HepG2 (cell line): ENCODE data around the gene FNDC3B. TPM values are rescaled to one million over a fixed set of nuclear protein-coding genes. Genes with fewer than 3 reads are reported as not detected.
A peak's percentile ranks its signal among the peaks of the same experiment; 100 is the strongest.

Experiments
- ATAC-seq: fragments of 200-7000 bp; cut with Tn5 transposase; 3 replicates; pipeline ENCODE4 v1.9.1; 2020; ENCODE audit warnings: mild to moderate bottlenecking, moderate library complexity
- BruUV-seq: library from RNA; stranded (reverse); fragments of 400-500 nt; replicated peaks from 2 replicates; lab custom pipeline; 2021; lab: Mats Ljungman, UMichigan
- CTCF ChIA-PET: fragments of 300-600 bp; formaldehyde crosslinking; extraction: SDS; loops from one replicate; lab custom pipeline; 2021; ENCODE audit warnings: low total read pairs, inconsistent platforms, low intra/inter-chr PET ratio; lab: Yijun Ruan, JAX
- POLR2A ChIA-PET: fragments of 350-600 bp; sonication (Branson Sonifier 250); formaldehyde crosslinking; loops from one replicate; lab custom pipeline; 2020; ENCODE audit warnings: antibody characterized with exemption, inconsistent platforms; lab: Yijun Ruan, JAX
- DNase-seq: peaks from one replicate; pipeline ENCODE4 v3.0.0-alpha.2; 2015; ENCODE audit warnings: low spot score
- FAIRE-seq: peaks from 3 replicates; lab custom pipeline; 2011; peaks lifted over from hg19 to GRCh38; lab: Jason Lieb, UNC
- H2AFZ ChIP-seq: one replicate; pipeline ENCODE4 v1.6.1; 2011; ENCODE audit warnings: low read length, inconsistent platforms
- H3K27ac ChIP-seq: fragments of 300-600 bp; 3 replicates; pipeline ENCODE4 v1.8.0; 2011; ENCODE audit warnings: mixed run types, mild to moderate bottlenecking, mixed read lengths, low read length, inconsistent platforms; ENCODE audit not compliant: insufficient read depth; ENCODE audit errors: extremely low read length
- H3K27me3 ChIP-seq, 2 experiments: fragments of 200-600 bp in 1 of 2; 2 replicates in 1 of 2; 3 replicates in 1 of 2; pipeline versions ENCODE4 v1.6.0 to v1.8.0; 2011; ENCODE audit warnings: low read length in 2 of 2, mild to moderate bottlenecking in 2 of 2, moderate library complexity in 2 of 2, inconsistent platforms in 1 of 2; ENCODE audit not compliant: insufficient read depth in 2 of 2, control insufficient read depth in 1 of 2
- H3K36me3 ChIP-seq, 2 experiments: fragments of 200-600 bp in 1 of 2; replicated peaks in 1 of 2; 2 replicates in 1 of 2; 3 replicates in 1 of 2; pipeline versions ENCODE4 v1.5.1 to v1.8.0; 2011; ENCODE audit warnings: low read length in 2 of 2, inconsistent platforms in 1 of 2; ENCODE audit not compliant: insufficient read depth in 2 of 2, control insufficient read depth in 1 of 2
- H3K4me1 ChIP-seq: 2 replicates; pipeline ENCODE4 v1.5.1; 2012; ENCODE audit warnings: low read length, inconsistent platforms; ENCODE audit not compliant: insufficient read depth
- H3K4me2 ChIP-seq: 2 replicates; pipeline ENCODE4 v1.6.0; 2011; ENCODE audit warnings: low read depth, low read length, inconsistent platforms
- H3K4me3 ChIP-seq, 3 experiments: fragments of 200-600 bp in 1 of 3; sonication (generic), shearing (Covaris generic) in 1 of 3; replicated peaks in 1 of 3; 2 replicates each; pipeline ENCODE4 v1.5.1; 2011 to 2016; ENCODE audit warnings: low read length in 3 of 3, inconsistent platforms in 2 of 3, low read depth in 2 of 3, mild to moderate bottlenecking in 2 of 3, control low read depth in 1 of 3, mixed read lengths in 1 of 3; ENCODE audit not compliant: insufficient read depth in 1 of 3
- H3K79me2 ChIP-seq: one replicate; pipeline ENCODE4 v1.6.1; 2011; ENCODE audit warnings: low read length, inconsistent platforms; ENCODE audit not compliant: insufficient read depth
- H3K9ac ChIP-seq: 2 replicates; pipeline ENCODE4 v1.6.0; 2011; ENCODE audit warnings: mild to moderate bottlenecking, low read depth, low read length, inconsistent platforms; ENCODE audit not compliant: insufficient read depth
- H3K9me3 ChIP-seq: 2 replicates; pipeline ENCODE4 v1.5.1; 2012; ENCODE audit warnings: mild to moderate bottlenecking, low read length
- H4K20me1 ChIP-seq: 2 replicates; pipeline ENCODE4 v1.6.0; 2011; ENCODE audit warnings: inconsistent platforms, mild to moderate bottlenecking, low read length, moderate library complexity; ENCODE audit not compliant: insufficient read depth
- AGO2 ChIP-seq: fragments of 200-400 bp; formaldehyde crosslinking; optimal IDR thresholded peaks from 2 replicates; pipeline ENCODE3; 2017; ENCODE audit warnings: mild to moderate bottlenecking, low read depth, low read length, moderate library complexity
- CBX2 ChIP-seq, 2 experiments: fragments of 200-600 bp in 1 of 2; sonication (generic); formaldehyde crosslinking in 1 of 2; IDR thresholded peaks; 2 replicates each; pipeline versions ENCODE4 v1.7.0 to v1.8.1; 2018 to 2022; ENCODE audit warnings: low read depth in 2 of 2, low read length in 1 of 2, mild to moderate bottlenecking in 1 of 2, missing genetic modification reagents in 1 of 2
- NFIC ChIP-seq: IDR thresholded peaks from 2 replicates; pipeline ENCODE4 v1.6.1; 2012; ENCODE audit warnings: mild to moderate bottlenecking, low read length, inconsistent platforms
- ZNF235 ChIP-seq: sonication (generic); formaldehyde crosslinking; IDR thresholded peaks from 2 replicates; pipeline ENCODE4 v1.8.1; 2023; ENCODE audit warnings: mild to moderate bottlenecking, missing genetic modification reagents, borderline replicate concordance
- WGBS: methylation state at CpG from one replicate; pipeline ENCODE4 v1.1.6; 2017; ENCODE audit warnings: low lambda C conversion rate; 5-methylcytosine and 5-hydroxymethylcytosine counted together
- in situ Hi-C: cut with HindIII; loops from 2 replicates; pipeline ENCODE4 v1.10.0; 2017; ENCODE audit warnings: low pct_unique_long_range_greater_than_20kb; ENCODE audit not compliant: extremely low pct_ligation_motif_present
- intact Hi-C: fragments of 100-400 bp; cut with micrococcal nuclease; formaldehyde crosslinking; loops from one replicate; pipeline ENCODE4 v1.10.0; 2022; ENCODE audit not compliant: unreplicated experiment
- polyA plus RNA-seq, 8 experiments: library from polyadenylated mRNA; depleted of rRNA in 3 of 8; stranded (reverse) in 7 of 8; unstranded in 1 of 8; fragments of >200 nt; fragmentation: Illumina TruSeq in 4 of 8; extraction: Trizol in 4 of 8; gene quantifications; 2 replicates each; pipeline versions ENCODE4 v1.2.1 to v1.2.3, GENCODE V29; 2011 to 2016; ENCODE audit warnings: low read depth in 4 of 8, missing spikeins in 1 of 8, mixed read lengths in 1 of 8; ENCODE audit not compliant: insufficient read depth in 1 of 8
- total RNA-seq, 5 experiments: library from RNA; depleted of rRNA; stranded (reverse); fragments of >200 nt; fragmentation: Illumina TruSeq; extraction: Trizol; gene quantifications; 2 replicates each; pipeline ENCODE4 v1.2.3, GENCODE V29; 2016; ENCODE audit warnings: low read depth in 1 of 5
- TF ChIP-seq, protein P1 (sequence below): IDR thresholded peaks from 2 replicates; pipeline ENCODE4 v1.6.1; 2016; ENCODE audit warnings: missing biosample characterization, missing genetic modification reagents, low read depth
- TF ChIP-seq, protein P2 (sequence below): sonication (generic); formaldehyde crosslinking; IDR thresholded peaks from 2 replicates; pipeline ENCODE4 v1.4.0; 2020; ENCODE audit warnings: missing genetic modification reagents

The FNDC3B gene
- total and polyA plus RNA-seq, 2 of the 13 experiments (the other 11 are each of a cell fraction or from before 2014, with no cell fraction given) = 74.8 to 103 TPM

DNA sequence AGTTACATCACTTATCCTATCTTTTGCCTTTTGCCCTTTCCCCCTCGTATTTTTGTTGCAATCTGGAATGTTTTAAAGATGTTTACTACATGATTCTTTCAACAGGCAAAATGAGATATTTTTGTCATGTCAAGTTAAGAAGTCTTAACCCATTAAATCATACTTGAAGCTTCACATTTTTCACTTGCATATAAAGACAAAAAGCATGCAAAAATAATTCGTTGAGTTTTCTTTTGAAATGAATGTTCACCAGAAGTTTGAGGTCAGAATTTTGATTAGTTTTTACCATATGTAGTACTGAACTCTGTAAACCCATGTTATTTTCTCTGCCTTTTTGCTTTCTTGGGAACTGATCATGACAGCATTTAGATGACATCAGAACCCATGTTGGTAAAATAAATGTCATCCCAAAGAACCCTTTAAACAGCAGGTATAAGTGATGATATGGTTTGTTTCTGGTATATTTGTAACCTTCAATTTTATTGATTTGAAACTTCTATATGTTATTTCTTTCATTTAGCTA is 220.4 kb downstream of the FNDC3B start:
- CTCF ChIA-PET = no interaction called here
- H3K36me3 ChIP-seq = peaks cover 19 to 87% of the 10 kb centered on the region in 2 experiments
- 90% methylated on average over 2 of the region's 2 CpGs for WGBS
- no TSS peak for BruUV-seq
- no peak overlapping the region for H3K9ac ChIP-seq
- POLR2A ChIA-PET = no interaction called here
- no peak for DNase-seq
- TF ChIP-seq, protein P1, sequence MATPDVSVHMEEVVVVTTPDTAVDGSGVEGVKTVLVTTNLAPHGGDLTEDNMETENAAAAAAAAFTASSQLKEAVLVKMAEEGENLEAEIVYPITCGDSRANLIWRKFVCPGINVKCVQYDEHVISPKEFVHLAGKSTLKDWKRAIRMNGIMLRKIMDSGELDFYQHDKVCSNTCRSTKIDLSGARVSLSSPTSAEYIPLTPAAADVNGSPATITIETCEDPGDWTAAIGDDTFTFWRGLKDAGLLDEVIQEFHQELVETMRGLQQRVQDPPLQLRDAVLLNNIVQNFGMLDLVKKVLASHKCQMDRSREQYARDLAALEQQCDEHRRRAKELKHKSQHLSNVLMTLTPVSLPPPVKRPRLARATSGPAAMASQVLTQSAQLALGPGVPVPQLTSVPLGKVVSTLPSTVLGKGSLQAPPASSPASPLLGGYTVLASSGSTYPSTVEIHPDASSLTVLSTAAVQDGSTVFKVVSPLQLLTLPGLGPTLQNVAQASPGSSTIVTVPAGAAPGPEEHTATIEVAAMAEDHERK (CRISPR knock-in tag) = no peak
- no peak for TF ChIP-seq ZNF235 (CRISPR knock-in tag)
- TF ChIP-seq, protein P2, sequence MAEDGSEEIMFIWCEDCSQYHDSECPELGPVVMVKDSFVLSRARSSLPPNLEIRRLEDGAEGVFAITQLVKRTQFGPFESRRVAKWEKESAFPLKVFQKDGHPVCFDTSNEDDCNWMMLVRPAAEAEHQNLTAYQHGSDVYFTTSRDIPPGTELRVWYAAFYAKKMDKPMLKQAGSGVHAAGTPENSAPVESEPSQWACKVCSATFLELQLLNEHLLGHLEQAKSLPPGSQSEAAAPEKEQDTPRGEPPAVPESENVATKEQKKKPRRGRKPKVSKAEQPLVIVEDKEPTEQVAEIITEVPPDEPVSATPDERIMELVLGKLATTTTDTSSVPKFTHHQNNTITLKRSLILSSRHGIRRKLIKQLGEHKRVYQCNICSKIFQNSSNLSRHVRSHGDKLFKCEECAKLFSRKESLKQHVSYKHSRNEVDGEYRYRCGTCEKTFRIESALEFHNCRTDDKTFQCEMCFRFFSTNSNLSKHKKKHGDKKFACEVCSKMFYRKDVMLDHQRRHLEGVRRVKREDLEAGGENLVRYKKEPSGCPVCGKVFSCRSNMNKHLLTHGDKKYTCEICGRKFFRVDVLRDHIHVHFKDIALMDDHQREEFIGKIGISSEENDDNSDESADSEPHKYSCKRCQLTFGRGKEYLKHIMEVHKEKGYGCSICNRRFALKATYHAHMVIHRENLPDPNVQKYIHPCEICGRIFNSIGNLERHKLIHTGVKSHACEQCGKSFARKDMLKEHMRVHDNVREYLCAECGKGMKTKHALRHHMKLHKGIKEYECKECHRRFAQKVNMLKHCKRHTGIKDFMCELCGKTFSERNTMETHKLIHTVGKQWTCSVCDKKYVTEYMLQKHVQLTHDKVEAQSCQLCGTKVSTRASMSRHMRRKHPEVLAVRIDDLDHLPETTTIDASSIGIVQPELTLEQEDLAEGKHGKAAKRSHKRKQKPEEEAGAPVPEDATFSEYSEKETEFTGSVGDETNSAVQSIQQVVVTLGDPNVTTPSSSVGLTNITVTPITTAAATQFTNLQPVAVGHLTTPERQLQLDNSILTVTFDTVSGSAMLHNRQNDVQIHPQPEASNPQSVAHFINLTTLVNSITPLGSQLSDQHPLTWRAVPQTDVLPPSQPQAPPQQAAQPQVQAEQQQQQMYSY = no peak
- no peak for TF ChIP-seq NFIC
- TF ChIP-seq AGO2 = peak; percentile 28
- TF ChIP-seq CBX2 (IDR thresholded peaks at IDR 0.05; ENCODE audit: low read depth, low read length) = no peak
- TF ChIP-seq CBX2 (CRISPR knock-in tag; IDR thresholded peaks at IDR 0.05; ENCODE audit: low read depth) = no peak
- TF ChIP-seq, all 625 proteins: peak for 1
- Histone ChIP-seq H2AFZ (no peak overlapping the region), H3K4me2 (no peak overlapping the region), H3K79me2 (peaks cover 79% of the 10 kb centered on the region), H3K4me3 (no peak overlapping the region), H4K20me1 (peaks cover 96% of the 10 kb centered on the region), H3K4me1 (peaks cover 40% of the 10 kb centered on the region), H3K27ac (no peak overlapping the region), H3K27me3 (no peaks in the 10 kb centered on the region), H3K9me3 (no peaks in the 10 kb centered on the region)
- in situ Hi-C loops (no loop called here), intact Hi-C loops (no loop called here)
- no peak for ATAC-seq
- FAIRE-seq = no peak
